RWPE2 (cell line): ENCODE results near the gene RPL12.

Experiments used
- ATAC-seq: fragments of 200-7000 bp; cut with Tn5 transposase; 3 replicates; pipeline ENCODE4 v1.9.1; 2021; ENCODE audit warnings: low read depth
- DNase-seq: peaks from one replicate; pipeline ENCODE4 v3.0.0-alpha.2; 2020; ENCODE audit warnings: low spot score
- H3K27ac ChIP-seq: fragments of 450-650 bp; 2 replicates; pipeline ENCODE4 v1.5.1; 2017; ENCODE audit warnings: mild to moderate bottlenecking; ENCODE audit not compliant: poor library complexity, severe bottlenecking
- H3K27me3 ChIP-seq: fragments of 250-450 bp; sonication (Bioruptor Pico); 2 replicates; pipeline ENCODE4 v1.5.1; 2021; ENCODE audit warnings: mild to moderate bottlenecking, moderate library complexity; ENCODE audit not compliant: insufficient read depth, poor library complexity, severe bottlenecking
- H3K36me3 ChIP-seq: fragments of 250-450 bp; sonication (Bioruptor Pico); 2 replicates; pipeline ENCODE4 v1.5.1; 2020; ENCODE audit warnings: low read depth, mild to moderate bottlenecking, moderate library complexity
- H3K4me1 ChIP-seq: fragments of 250-450 bp; sonication (Bioruptor Pico); 2 replicates; pipeline ENCODE4 v1.5.1; 2021; ENCODE audit warnings: mild to moderate bottlenecking, moderate library complexity; ENCODE audit not compliant: insufficient read depth, poor library complexity, severe bottlenecking
- H3K4me3 ChIP-seq: fragments of 250-450 bp; sonication (Bioruptor Pico); 2 replicates; pipeline ENCODE4 v1.5.1; 2021; ENCODE audit warnings: mild to moderate bottlenecking, moderate library complexity; ENCODE audit not compliant: severe bottlenecking
- H3K9me3 ChIP-seq: fragments of 250-450 bp; sonication (Bioruptor Pico); 2 replicates; pipeline ENCODE4 v1.5.1; 2021; ENCODE audit warnings: mild to moderate bottlenecking, moderate library complexity; ENCODE audit not compliant: severe bottlenecking
- TF ChIP-seq, protein P1 (sequence below): fragments of 450-650 bp; IDR thresholded peaks from one replicate; pipeline ENCODE4 v1.5.1; 2017; ENCODE audit warnings: mild to moderate bottlenecking, moderate library complexity; ENCODE audit not compliant: poor library complexity, severe bottlenecking

RPL12 gene

DNA sequence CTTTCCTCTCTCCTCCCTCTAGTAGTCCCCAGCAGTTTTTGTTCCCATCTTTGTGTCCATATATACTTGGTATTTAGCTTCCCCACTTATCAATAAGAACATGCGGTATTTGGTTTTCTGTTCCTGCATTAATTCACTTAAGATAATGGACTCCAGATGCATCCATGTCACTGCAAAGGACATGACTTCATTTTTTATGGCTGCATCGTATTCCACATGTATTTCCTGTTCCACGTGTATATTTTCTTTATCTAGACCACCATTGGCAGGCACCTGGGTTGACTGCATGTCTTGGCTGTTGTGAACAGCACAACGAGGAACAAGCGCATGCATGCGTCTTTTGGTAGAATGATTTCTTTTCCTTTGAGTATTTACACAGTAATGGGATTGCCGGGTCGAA is 20.8 kb downstream of the RPL12 start:
- H3K4me1 ChIP-seq, result no peaks in the 10 kb centered on the region
- H3K27me3 ChIP-seq, result no peaks in the 10 kb centered on the region
- TF ChIP-seq, protein P1, sequence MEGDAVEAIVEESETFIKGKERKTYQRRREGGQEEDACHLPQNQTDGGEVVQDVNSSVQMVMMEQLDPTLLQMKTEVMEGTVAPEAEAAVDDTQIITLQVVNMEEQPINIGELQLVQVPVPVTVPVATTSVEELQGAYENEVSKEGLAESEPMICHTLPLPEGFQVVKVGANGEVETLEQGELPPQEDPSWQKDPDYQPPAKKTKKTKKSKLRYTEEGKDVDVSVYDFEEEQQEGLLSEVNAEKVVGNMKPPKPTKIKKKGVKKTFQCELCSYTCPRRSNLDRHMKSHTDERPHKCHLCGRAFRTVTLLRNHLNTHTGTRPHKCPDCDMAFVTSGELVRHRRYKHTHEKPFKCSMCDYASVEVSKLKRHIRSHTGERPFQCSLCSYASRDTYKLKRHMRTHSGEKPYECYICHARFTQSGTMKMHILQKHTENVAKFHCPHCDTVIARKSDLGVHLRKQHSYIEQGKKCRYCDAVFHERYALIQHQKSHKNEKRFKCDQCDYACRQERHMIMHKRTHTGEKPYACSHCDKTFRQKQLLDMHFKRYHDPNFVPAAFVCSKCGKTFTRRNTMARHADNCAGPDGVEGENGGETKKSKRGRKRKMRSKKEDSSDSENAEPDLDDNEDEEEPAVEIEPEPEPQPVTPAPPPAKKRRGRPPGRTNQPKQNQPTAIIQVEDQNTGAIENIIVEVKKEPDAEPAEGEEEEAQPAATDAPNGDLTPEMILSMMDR, result no peak
- no peak for DNase-seq
- H3K9me3 ChIP-seq, result no peaks in the 10 kb centered on the region
- no peak overlapping the region for H3K4me3 ChIP-seq
- H3K36me3 ChIP-seq, result peaks cover 60% of the 10 kb centered on the region
- no peak overlapping the region for H3K27ac ChIP-seq
- ATAC-seq, result no peak

DNA sequence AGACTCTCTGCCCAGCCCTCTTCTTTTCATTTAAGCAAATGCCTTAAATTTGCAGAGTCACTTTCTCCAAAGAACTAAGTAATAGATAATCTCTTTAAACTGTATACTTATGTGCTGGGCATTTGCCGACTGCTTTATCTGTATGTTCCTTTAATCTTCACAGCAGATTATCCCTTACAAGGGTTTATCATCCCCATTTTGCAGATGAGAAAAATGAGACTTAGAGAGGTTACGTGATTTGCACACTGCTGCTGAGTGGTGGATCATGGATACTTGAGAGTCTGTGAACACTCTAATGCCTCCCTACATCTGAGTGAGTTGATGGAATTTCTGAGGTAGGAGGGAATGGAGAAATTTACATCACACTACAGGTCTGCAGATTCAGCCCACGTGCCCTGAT is 22.9 kb downstream of the RPL12 start:
- ATAC-seq, result no peak
- Histone ChIP-seq H3K36me3 (peaks cover 40% of the 10 kb centered on the region), H3K27me3 (no peaks in the 10 kb centered on the region), H3K27ac (no peak overlapping the region), H3K9me3 (no peaks in the 10 kb centered on the region), H3K4me3 (no peak overlapping the region), H3K4me1 (no peaks in the 10 kb centered on the region)
- DNase-seq, result no peak
- TF ChIP-seq, protein P1, result no peak

DNA sequence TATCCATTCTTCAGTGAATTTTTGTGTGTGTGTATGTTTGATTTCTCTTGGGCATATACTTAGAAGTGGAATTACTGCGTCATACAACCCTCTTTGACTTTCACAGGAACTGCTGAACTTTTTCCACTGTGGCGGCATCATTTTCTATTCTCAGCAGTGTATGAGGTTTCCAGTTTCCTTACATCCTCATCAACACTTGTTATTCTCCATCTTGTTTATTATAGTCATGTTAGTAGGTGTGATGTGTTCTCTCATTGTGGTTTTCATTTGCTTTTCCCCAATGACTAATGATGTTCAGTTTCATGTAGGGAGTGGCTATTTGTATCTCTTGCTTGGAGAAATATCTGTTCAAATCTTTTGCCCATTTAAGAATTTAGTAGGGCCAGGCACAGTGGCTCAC is 24.4 kb downstream of the RPL12 start:
- ATAC-seq (no peak), DNase-seq (no peak)
- Histone ChIP-seq H3K36me3 (peaks cover 30% of the 10 kb centered on the region), H3K4me3 (no peak overlapping the region), H3K27me3 (no peaks in the 10 kb centered on the region), H3K27ac (no peak overlapping the region), H3K9me3 (no peaks in the 10 kb centered on the region), H3K4me1 (peaks cover 3% of the 10 kb centered on the region)
- TF ChIP-seq, protein P1, result no peak

- H3K36me3 ChIP-seq, result peaks cover 13% of the 10 kb centered on the region
- peaks cover 3% of the 10 kb centered on the region for H3K4me1 ChIP-seq
- no peaks in the 10 kb centered on the region for H3K9me3 ChIP-seq
- H3K4me3 ChIP-seq, result peak overlapping the region; percentile 63
- no peaks in the 10 kb centered on the region for H3K27me3 ChIP-seq
- DNase-seq, result no peak
- TF ChIP-seq, protein P1, result no peak
- no peak; the same call in 2 of the 3 replicates for ATAC-seq
- H3K27ac ChIP-seq, result peak overlapping the region; percentile 65
Measured at GRCh38 chr9:127424676-127424999, 26.6 kb downstream of the RPL12 start.

GRCh38 chr9:127423934-127424675 is 27.1 kb downstream of the RPL12 start, which contains the start of gene ZNF79:
TSS of gene ZNF79 (plus strand) at chr9:127424382. CDS start at chr9:127424788, 406 bp downstream.
- DNase-seq (peak; percentile 91), ATAC-seq (peak; percentile 90)
- H3K27me3 ChIP-seq, result no peaks in the 10 kb centered on the region
- peak within 1 kb of the TSS; percentile 65 for H3K27ac ChIP-seq
- peaks cover 3% of the 10 kb centered on the region for H3K4me1 ChIP-seq
- H3K4me3 ChIP-seq, result peak within 1 kb of the TSS; percentile 63
- H3K36me3 ChIP-seq, result peaks cover 10% of the 10 kb centered on the region; the same call in 1 of the 2 replicates
- TF ChIP-seq, protein P1, result no peak
- no peaks in the 10 kb centered on the region for H3K9me3 ChIP-seq
